ENCODE data around the gene SLC38A10.

DNA sequence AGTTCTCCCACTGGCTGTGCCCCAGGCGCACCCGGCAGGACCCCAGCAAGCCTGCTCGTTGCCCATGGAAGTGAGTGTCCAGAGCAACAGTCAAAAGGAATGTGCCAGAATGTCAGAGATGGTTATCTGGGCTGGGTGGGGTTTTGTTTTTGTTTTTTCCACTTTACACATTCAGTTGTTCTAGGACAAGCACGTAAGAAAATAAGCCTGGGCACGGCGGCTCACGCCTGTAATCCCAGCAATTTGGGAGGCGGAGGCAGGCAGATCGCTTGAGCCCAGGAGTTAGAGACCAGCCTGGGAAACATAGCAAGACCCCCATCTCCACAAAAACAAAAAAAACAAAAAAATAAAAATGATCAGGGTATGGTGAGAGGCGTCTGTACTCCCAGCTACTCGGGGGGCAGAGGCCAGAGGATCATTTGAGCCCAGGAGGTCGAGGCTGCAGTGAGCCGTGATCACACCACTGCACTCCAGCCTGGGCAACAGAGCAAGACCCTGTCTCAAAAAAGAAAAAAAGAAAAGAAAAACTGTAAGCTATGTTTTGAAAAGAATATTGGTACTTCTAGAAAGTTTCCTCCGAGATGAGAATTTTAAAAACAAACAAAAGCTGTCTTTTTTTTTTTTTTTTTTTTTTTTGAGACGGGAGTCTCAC is 47.6 kb downstream of the SLC38A10 start:
- TF ChIP-seq, protein P1, sequence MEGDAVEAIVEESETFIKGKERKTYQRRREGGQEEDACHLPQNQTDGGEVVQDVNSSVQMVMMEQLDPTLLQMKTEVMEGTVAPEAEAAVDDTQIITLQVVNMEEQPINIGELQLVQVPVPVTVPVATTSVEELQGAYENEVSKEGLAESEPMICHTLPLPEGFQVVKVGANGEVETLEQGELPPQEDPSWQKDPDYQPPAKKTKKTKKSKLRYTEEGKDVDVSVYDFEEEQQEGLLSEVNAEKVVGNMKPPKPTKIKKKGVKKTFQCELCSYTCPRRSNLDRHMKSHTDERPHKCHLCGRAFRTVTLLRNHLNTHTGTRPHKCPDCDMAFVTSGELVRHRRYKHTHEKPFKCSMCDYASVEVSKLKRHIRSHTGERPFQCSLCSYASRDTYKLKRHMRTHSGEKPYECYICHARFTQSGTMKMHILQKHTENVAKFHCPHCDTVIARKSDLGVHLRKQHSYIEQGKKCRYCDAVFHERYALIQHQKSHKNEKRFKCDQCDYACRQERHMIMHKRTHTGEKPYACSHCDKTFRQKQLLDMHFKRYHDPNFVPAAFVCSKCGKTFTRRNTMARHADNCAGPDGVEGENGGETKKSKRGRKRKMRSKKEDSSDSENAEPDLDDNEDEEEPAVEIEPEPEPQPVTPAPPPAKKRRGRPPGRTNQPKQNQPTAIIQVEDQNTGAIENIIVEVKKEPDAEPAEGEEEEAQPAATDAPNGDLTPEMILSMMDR (IDR thresholded peaks at IDR 0.05), result no peak
- no peak for TF ChIP-seq POLR2A (IDR thresholded peaks at IDR 0.05)
